K562 (cell line): Measurements from ENCODE around the gene LRRC25. TPM values are rescaled to one million over a fixed set of nuclear protein-coding genes. Genes with fewer than 3 reads are reported as not detected.

Experiments used
- DMBX1 ChIP-seq: fragments of 250-450 bp; sonication (Bioruptor Pico); IDR thresholded peaks from 2 replicates; pipeline ENCODE4 v1.8.0; 2022; ENCODE audit warnings: inconsistent platforms, mild to moderate bottlenecking, moderate library complexity, borderline replicate concordance
- E2F5 ChIP-seq: sonication (generic); formaldehyde crosslinking; IDR thresholded peaks from 2 replicates; pipeline ENCODE4 v1.8.0; 2022; ENCODE audit warnings: mild to moderate bottlenecking, missing genetic modification reagents
- HBP1 ChIP-seq: fragments of 450-650 bp; formaldehyde crosslinking; IDR thresholded peaks from 2 replicates; pipeline ENCODE4 v1.4.0; 2022; ENCODE audit warnings: missing genetic modification characterization
- HDAC6 ChIP-seq: IDR thresholded peaks from 2 replicates; pipeline ENCODE4 v1.6.1; 2012; ENCODE audit warnings: low read depth, mild to moderate bottlenecking, control low read depth, inconsistent platforms, low read length, moderate library complexity
- KLF13 ChIP-seq: fragments of 450-650 bp; IDR thresholded peaks from 2 replicates; pipeline ENCODE4 v1.6.1; 2016; ENCODE audit warnings: missing genetic modification characterization, low read depth, mild to moderate bottlenecking, missing compliant biosample characterization, moderate library complexity, borderline replicate concordance
- OTX1 ChIP-seq: fragments of 450-650 bp; formaldehyde crosslinking; IDR thresholded peaks from 2 replicates; pipeline ENCODE4 v1.4.0; 2022; ENCODE audit warnings: mild to moderate bottlenecking
- PPARD ChIP-seq: fragments of 250-450 bp; sonication (Bioruptor Pico); IDR thresholded peaks from 2 replicates; pipeline ENCODE4 v1.8.0; 2022; ENCODE audit warnings: inconsistent platforms, mild to moderate bottlenecking, moderate library complexity
- SP2 ChIP-seq: IDR thresholded peaks from 2 replicates; pipeline ENCODE4 v1.6.1; 2011; ENCODE audit warnings: mild to moderate bottlenecking, low read depth, low read length, moderate library complexity; ENCODE audit not compliant: poor library complexity, severe bottlenecking; ENCODE audit errors: extremely low read depth
- TGIF2 ChIP-seq: sonication (generic); formaldehyde crosslinking; IDR thresholded peaks from 2 replicates; pipeline ENCODE4 v1.8.1; 2022; ENCODE audit warnings: mild to moderate bottlenecking, missing genetic modification reagents, moderate library complexity
- THRB ChIP-seq: fragments of 450-650 bp; formaldehyde crosslinking; conservative IDR thresholded peaks from 2 replicates; pipeline ENCODE4 v1.4.0; 2022; ENCODE audit warnings: mild to moderate bottlenecking, missing genetic modification characterization
- XRCC4 ChIP-seq: IDR thresholded peaks from one replicate; pipeline ENCODE4 v1.6.1; 2011; ENCODE audit not compliant: insufficient read depth, insufficient read length; ENCODE audit errors: extremely low read depth
- ZNF239 ChIP-seq: fragments of 250-450 bp; sonication (Bioruptor Pico); IDR thresholded peaks from 2 replicates; pipeline ENCODE4 v1.4.0; 2020; ENCODE audit warnings: mild to moderate bottlenecking
- ZNF318 ChIP-seq, 2 experiments: fragments of 450-650 bp; IDR thresholded peaks; 2 replicates each; pipeline ENCODE4 v1.6.1; 2016; ENCODE audit warnings: mild to moderate bottlenecking in 2 of 2, borderline replicate concordance in 1 of 2, low read depth in 1 of 2, moderate library complexity in 1 of 2
- ZNF347 ChIP-seq: fragments of 450-650 bp; formaldehyde crosslinking; IDR thresholded peaks from 2 replicates; pipeline ENCODE4 v1.4.0; 2020; ENCODE audit warnings: low read depth, mild to moderate bottlenecking, moderate library complexity
- ZNF699 ChIP-seq: fragments of 250-450 bp; sonication (Bioruptor Pico); IDR thresholded peaks from 2 replicates; pipeline ENCODE4 v1.8.0; 2021; ENCODE audit warnings: mild to moderate bottlenecking, moderate library complexity; ENCODE audit not compliant: insufficient replicate concordance
- polyA plus RNA-seq, 8 experiments: library from polyadenylated mRNA; depleted of rRNA in 4 of 8; stranded (reverse) in 5 of 8; unstranded in 3 of 8; fragments of >200 nt; fragmentation: Nextera tagmentation in 2 of 8; fragmentation: Illumina TruSeq in 1 of 8; extraction: Ambion mirVana in 2 of 8; extraction: Trizol in 1 of 8; gene quantifications; 2 replicates each; pipeline versions ENCODE4 v1.2.1 to v1.2.3, GENCODE V29; 2011 to 2014; ENCODE audit warnings: inconsistent platforms in 1 of 8, missing spikeins in 1 of 8
- total RNA-seq, 7 experiments: library from RNA; depleted of rRNA in 6 of 7; stranded (reverse); fragments of >200 nt in 6 of 7; fragmentation: Illumina TruSeq in 2 of 7; extraction: Trizol in 2 of 7; gene quantifications; 2 replicates each; pipeline versions ENCODE4 v1.2.1 to v1.2.3, GENCODE V29; 2011 to 2021; ENCODE audit warnings: low replicate concordance in 1 of 7

The LRRC25 gene
- total and polyA plus RNA-seq, 9 of the 15 experiments (the other 6 are each of a cell fraction or from before 2014, with no cell fraction given), result 0.07 to 0.36 (median 0.10) TPM; not detected in 3

- no peak for TF ChIP-seq KLF13 (tag)
- no peak for TF ChIP-seq DMBX1
- TF ChIP-seq PPARD (CRISPR knock-in tag), result no peak
- no peak for TF ChIP-seq ZNF699 (CRISPR knock-in tag)
- no peak for TF ChIP-seq SP2
- no peak for TF ChIP-seq XRCC4
- no peak; the same call in 1 of the 2 replicates for TF ChIP-seq E2F5 (CRISPR knock-in tag)
- no peak for TF ChIP-seq ZNF318 (IDR thresholded peaks at IDR 0.05; ENCODE audit: borderline replicate concordance in 1 of 2, low read depth in 1 of 2)
- TF ChIP-seq TGIF2, result no peak
- TF ChIP-seq THRB, result 0 out of 2 replicates have a peak, but pooled peaks have one; percentile 34
- TF ChIP-seq OTX1 (CRISPR knock-in tag), result no peak
- TF ChIP-seq HDAC6, result no peak
- no peak for TF ChIP-seq ZNF239 (CRISPR knock-in tag)
- no peak for TF ChIP-seq HBP1 (CRISPR knock-in tag)
- TF ChIP-seq ZNF347 (CRISPR knock-in tag), result no peak
Measured at GRCh38 chr19:18438331-18439024, 41.1 kb upstream of the LRRC25 start (continued).
